Measurements from ENCODE around the gene ATP1B1.

The ATP1B1 gene

GRCh38 chr1:169062152-169062551 lies 44.3 kb upstream of the ATP1B1 start:
- Histone ChIP-seq H3K27ac (no peak overlapping the region), H4K20me1 (ENCODE audit: insufficient read depth) (no peaks in the 10 kb centered on the region), H3K27me3 (ENCODE audit: insufficient read depth, low read depth) (no peaks in the 10 kb centered on the region)

GRCh38 chr1:169064103-169064502 lies 42.4 kb upstream of the ATP1B1 start:
- no peaks in the 10 kb centered on the region for H3K79me2 ChIP-seq (ENCODE audit: insufficient read depth, low read depth)
- TF ChIP-seq, protein P1, sequence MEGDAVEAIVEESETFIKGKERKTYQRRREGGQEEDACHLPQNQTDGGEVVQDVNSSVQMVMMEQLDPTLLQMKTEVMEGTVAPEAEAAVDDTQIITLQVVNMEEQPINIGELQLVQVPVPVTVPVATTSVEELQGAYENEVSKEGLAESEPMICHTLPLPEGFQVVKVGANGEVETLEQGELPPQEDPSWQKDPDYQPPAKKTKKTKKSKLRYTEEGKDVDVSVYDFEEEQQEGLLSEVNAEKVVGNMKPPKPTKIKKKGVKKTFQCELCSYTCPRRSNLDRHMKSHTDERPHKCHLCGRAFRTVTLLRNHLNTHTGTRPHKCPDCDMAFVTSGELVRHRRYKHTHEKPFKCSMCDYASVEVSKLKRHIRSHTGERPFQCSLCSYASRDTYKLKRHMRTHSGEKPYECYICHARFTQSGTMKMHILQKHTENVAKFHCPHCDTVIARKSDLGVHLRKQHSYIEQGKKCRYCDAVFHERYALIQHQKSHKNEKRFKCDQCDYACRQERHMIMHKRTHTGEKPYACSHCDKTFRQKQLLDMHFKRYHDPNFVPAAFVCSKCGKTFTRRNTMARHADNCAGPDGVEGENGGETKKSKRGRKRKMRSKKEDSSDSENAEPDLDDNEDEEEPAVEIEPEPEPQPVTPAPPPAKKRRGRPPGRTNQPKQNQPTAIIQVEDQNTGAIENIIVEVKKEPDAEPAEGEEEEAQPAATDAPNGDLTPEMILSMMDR (conservative IDR thresholded peaks at IDR 0.05; ENCODE audit: low read depth, low read length), result no peak
- H3K4me2 ChIP-seq, result no peak overlapping the region
- no peak overlapping the region for H3K9ac ChIP-seq
- H3K4me3 ChIP-seq (IDR thresholded peaks at IDR 0.05; ENCODE audit: insufficient read depth, low read depth, low read length), result no peak overlapping the region
- no peaks in the 10 kb centered on the region for H3K4me1 ChIP-seq (ENCODE audit: low read depth, poor library complexity, severe bottlenecking)
- H3K27ac ChIP-seq, result no peak overlapping the region
- H3K36me3 ChIP-seq (ENCODE audit: insufficient read depth), result no peaks in the 10 kb centered on the region
- no peak overlapping the region for H2AFZ ChIP-seq (ENCODE audit: low read depth)
- H4K20me1 ChIP-seq (ENCODE audit: insufficient read depth), result no peaks in the 10 kb centered on the region
- H3K27me3 ChIP-seq (ENCODE audit: insufficient read depth, low read depth), result no peaks in the 10 kb centered on the region

More at GRCh38 chr1:169062152-169062551, 44.3 kb upstream of the ATP1B1 start:
- TF ChIP-seq, protein P1 (conservative IDR thresholded peaks at IDR 0.05; ENCODE audit: low read depth, low read length), result no peak
- no peak overlapping the region for H2AFZ ChIP-seq (ENCODE audit: low read depth)
- H3K4me2 ChIP-seq, result no peak overlapping the region
- H3K4me1 ChIP-seq (ENCODE audit: low read depth, poor library complexity, severe bottlenecking), result no peaks in the 10 kb centered on the region
- no peaks in the 10 kb centered on the region for H3K36me3 ChIP-seq (ENCODE audit: insufficient read depth)
- no peaks in the 10 kb centered on the region for H3K79me2 ChIP-seq (ENCODE audit: insufficient read depth, low read depth)
- no peak overlapping the region for H3K9ac ChIP-seq
- H3K4me3 ChIP-seq (IDR thresholded peaks at IDR 0.05; ENCODE audit: insufficient read depth, low read depth, low read length), result no peak overlapping the region

DNA sequence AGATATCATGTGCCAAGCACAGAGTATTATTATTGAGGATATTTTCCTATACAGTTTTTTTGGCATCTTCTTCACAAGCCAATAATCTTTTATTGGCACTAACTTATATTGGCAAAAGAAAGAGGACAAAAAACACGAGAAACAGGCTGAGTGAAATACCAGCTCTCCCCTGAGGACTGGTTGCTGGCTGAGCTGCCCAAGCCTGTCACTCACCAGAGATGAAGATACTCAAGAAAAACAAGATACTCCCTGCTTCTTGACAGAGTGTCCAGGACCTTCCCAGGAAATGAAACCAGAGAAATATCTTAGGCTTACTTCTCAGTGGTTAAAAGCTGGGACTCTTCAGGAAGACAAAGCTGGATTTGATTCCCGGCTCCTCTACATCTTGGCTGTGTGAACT lies 35.9 kb upstream of the ATP1B1 start:
- TF ChIP-seq, protein P1 (conservative IDR thresholded peaks at IDR 0.05; ENCODE audit: low read depth, low read length), result no peak
- no peak overlapping the region for H3K4me3 ChIP-seq (IDR thresholded peaks at IDR 0.05; ENCODE audit: insufficient read depth, low read depth, low read length)
- no peaks in the 10 kb centered on the region for H3K36me3 ChIP-seq (ENCODE audit: insufficient read depth)
- H3K4me2 ChIP-seq, result no peak overlapping the region
- no peaks in the 10 kb centered on the region for H4K20me1 ChIP-seq (ENCODE audit: insufficient read depth)
- H3K4me1 ChIP-seq (ENCODE audit: low read depth, poor library complexity, severe bottlenecking), result no peaks in the 10 kb centered on the region
- no peaks in the 10 kb centered on the region for H3K27me3 ChIP-seq (ENCODE audit: insufficient read depth, low read depth)
- no peak overlapping the region for H3K27ac ChIP-seq
- H2AFZ ChIP-seq (ENCODE audit: low read depth), result no peak overlapping the region
- H3K79me2 ChIP-seq (ENCODE audit: insufficient read depth, low read depth), result no peaks in the 10 kb centered on the region
- H3K9ac ChIP-seq, result no peak overlapping the region

DNA sequence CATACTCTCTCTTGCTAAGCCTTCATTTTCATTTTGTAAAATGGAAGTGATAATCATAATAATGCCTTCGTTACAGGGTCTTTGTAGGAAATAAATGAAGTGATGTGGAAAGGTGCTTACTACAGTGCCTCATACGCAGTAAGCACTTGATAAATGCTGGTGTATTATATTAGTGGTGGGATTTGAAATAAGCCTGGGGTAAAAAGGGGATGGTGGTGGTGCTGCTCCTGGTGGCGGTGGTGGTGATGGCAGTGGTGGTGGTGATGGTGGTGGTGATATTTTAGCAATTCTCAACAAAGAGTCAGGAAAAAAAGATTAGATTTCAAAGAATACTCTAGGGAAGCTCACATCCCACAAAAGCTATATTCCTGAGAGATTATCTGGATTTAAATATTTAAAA lies 35.5 kb upstream of the ATP1B1 start:
- no peak overlapping the region for H2AFZ ChIP-seq (ENCODE audit: low read depth)
- H3K4me2 ChIP-seq, result no peak overlapping the region
- H3K36me3 ChIP-seq (ENCODE audit: insufficient read depth), result no peaks in the 10 kb centered on the region
- H4K20me1 ChIP-seq (ENCODE audit: insufficient read depth), result no peaks in the 10 kb centered on the region
- H3K4me3 ChIP-seq (IDR thresholded peaks at IDR 0.05; ENCODE audit: insufficient read depth, low read depth, low read length), result no peak overlapping the region
- H3K4me1 ChIP-seq (ENCODE audit: low read depth, poor library complexity, severe bottlenecking), result no peaks in the 10 kb centered on the region
- TF ChIP-seq, protein P1 (conservative IDR thresholded peaks at IDR 0.05; ENCODE audit: low read depth, low read length), result no peak
- no peaks in the 10 kb centered on the region for H3K79me2 ChIP-seq (ENCODE audit: insufficient read depth, low read depth)
- no peak overlapping the region for H3K27ac ChIP-seq
- H3K9ac ChIP-seq, result no peak overlapping the region
- H3K27me3 ChIP-seq (ENCODE audit: insufficient read depth, low read depth), result no peaks in the 10 kb centered on the region
